Cerebellar cortex (tissue), 1 donor: ENCODE results near the gene FGD5.
A peak's percentile ranks its signal among the peaks of the same experiment; 100 is the strongest.

Experiments used
- DNase-seq: peaks from one replicate; pipeline ENCODE4 v3.0.0-alpha.2; 2015; ENCODE audit warnings: low spot score

FGD5 gene

GRCh38 chr3:14788644-14789043, 30.1 kb upstream of the FGD5 start:
- no peak for DNase-seq

GRCh38 chr3:14789221-14789620, 29.5 kb upstream of the FGD5 start:
- DNase-seq = no peak

- no peak for DNase-seq
Measured at GRCh38 chr3:14789640-14790285, 29.0 kb upstream of the FGD5 start.

GRCh38 chr3:14791343-14791945, 27.3 kb upstream of the FGD5 start:
- peak; percentile 36 for DNase-seq

- no peak for DNase-seq
Measured at GRCh38 chr3:14792691-14793121, 26.1 kb upstream of the FGD5 start.

GRCh38 chr3:14793126-14793857, 25.5 kb upstream of the FGD5 start:
- DNase-seq = no peak

GRCh38 chr3:14793858-14794234, 24.9 kb upstream of the FGD5 start:
- no peak for DNase-seq

GRCh38 chr3:14794435-14794834, 24.3 kb upstream of the FGD5 start:
- DNase-seq = no peak

- DNase-seq = no peak
Measured at GRCh38 chr3:14795996-14796395, 22.8 kb upstream of the FGD5 start.

- no peak for DNase-seq
Measured at GRCh38 chr3:14796403-14797077, 22.2 kb upstream of the FGD5 start.

- DNase-seq = no peak
Measured at GRCh38 chr3:14797731-14798130, 21.0 kb upstream of the FGD5 start.

- DNase-seq = no peak
Measured at GRCh38 chr3:14798231-14798630, 20.5 kb upstream of the FGD5 start.

- no peak for DNase-seq
Measured at GRCh38 chr3:14799146-14799545, 19.6 kb upstream of the FGD5 start.

GRCh38 chr3:14801031-14801430, 17.7 kb upstream of the FGD5 start:
- DNase-seq = no peak

GRCh38 chr3:14801668-14802380, 16.9 kb upstream of the FGD5 start:
- no peak for DNase-seq

- DNase-seq = no peak
Measured at GRCh38 chr3:14802381-14802731, 16.4 kb upstream of the FGD5 start.

GRCh38 chr3:14803101-14803980, 15.4 kb upstream of the FGD5 start:
- no peak for DNase-seq

GRCh38 chr3:14803981-14804834, 14.6 kb upstream of the FGD5 start:
- DNase-seq = no peak

GRCh38 chr3:14804835-14805780, 13.7 kb upstream of the FGD5 start:
- no peak for DNase-seq
